RWPE2 (cell line): Measurements from ENCODE around the gene SYT9.
A peak's percentile ranks its signal among the peaks of the same experiment; 100 is the strongest.

Experiments used
- ATAC-seq: fragments of 200-7000 bp; cut with Tn5 transposase; 3 replicates; pipeline ENCODE4 v1.9.1; 2021; ENCODE audit warnings: low read depth
- DNase-seq: peaks from one replicate; pipeline ENCODE4 v3.0.0-alpha.2; 2020; ENCODE audit warnings: low spot score
- H3K27ac ChIP-seq: fragments of 450-650 bp; 2 replicates; pipeline ENCODE4 v1.5.1; 2017; ENCODE audit warnings: mild to moderate bottlenecking; ENCODE audit not compliant: poor library complexity, severe bottlenecking
- H3K27me3 ChIP-seq: fragments of 250-450 bp; sonication (Bioruptor Pico); 2 replicates; pipeline ENCODE4 v1.5.1; 2021; ENCODE audit warnings: mild to moderate bottlenecking, moderate library complexity; ENCODE audit not compliant: insufficient read depth, poor library complexity, severe bottlenecking
- H3K36me3 ChIP-seq: fragments of 250-450 bp; sonication (Bioruptor Pico); 2 replicates; pipeline ENCODE4 v1.5.1; 2020; ENCODE audit warnings: low read depth, mild to moderate bottlenecking, moderate library complexity
- H3K4me1 ChIP-seq: fragments of 250-450 bp; sonication (Bioruptor Pico); 2 replicates; pipeline ENCODE4 v1.5.1; 2021; ENCODE audit warnings: mild to moderate bottlenecking, moderate library complexity; ENCODE audit not compliant: insufficient read depth, poor library complexity, severe bottlenecking
- H3K4me3 ChIP-seq: fragments of 250-450 bp; sonication (Bioruptor Pico); 2 replicates; pipeline ENCODE4 v1.5.1; 2021; ENCODE audit warnings: mild to moderate bottlenecking, moderate library complexity; ENCODE audit not compliant: severe bottlenecking
- H3K9me3 ChIP-seq: fragments of 250-450 bp; sonication (Bioruptor Pico); 2 replicates; pipeline ENCODE4 v1.5.1; 2021; ENCODE audit warnings: mild to moderate bottlenecking, moderate library complexity; ENCODE audit not compliant: severe bottlenecking
- TF ChIP-seq, protein P1 (sequence below): fragments of 450-650 bp; IDR thresholded peaks from one replicate; pipeline ENCODE4 v1.5.1; 2017; ENCODE audit warnings: mild to moderate bottlenecking, moderate library complexity; ENCODE audit not compliant: poor library complexity, severe bottlenecking

The SYT9 gene

DNA sequence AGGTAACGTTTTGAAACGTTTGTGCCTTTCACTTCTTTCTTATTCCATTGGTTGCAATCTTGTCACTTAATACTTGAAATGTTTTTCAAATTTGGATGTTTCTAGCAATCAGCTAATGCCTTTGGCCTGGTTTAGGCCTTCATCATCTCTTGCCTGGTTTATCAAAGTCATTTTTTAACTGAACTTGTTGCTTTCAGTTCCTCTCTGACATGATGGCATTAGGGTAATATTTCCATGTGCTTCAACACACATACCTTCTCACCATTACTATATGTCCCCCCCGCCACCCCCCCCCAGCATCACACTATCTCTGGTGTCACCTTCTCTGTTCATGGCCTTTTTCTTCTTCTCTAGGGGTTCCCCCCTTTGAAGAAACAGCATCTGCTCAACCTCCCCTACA is 1.5 kb upstream of the SYT9 start:
- Histone ChIP-seq H3K4me1 (peaks cover 7% of the 10 kb centered on the region), H3K27ac (no peak overlapping the region), H3K36me3 (no peaks in the 10 kb centered on the region), H3K27me3 (peaks cover 42% of the 10 kb centered on the region), H3K9me3 (no peaks in the 10 kb centered on the region), H3K4me3 (no peak overlapping the region)
- TF ChIP-seq, protein P1, sequence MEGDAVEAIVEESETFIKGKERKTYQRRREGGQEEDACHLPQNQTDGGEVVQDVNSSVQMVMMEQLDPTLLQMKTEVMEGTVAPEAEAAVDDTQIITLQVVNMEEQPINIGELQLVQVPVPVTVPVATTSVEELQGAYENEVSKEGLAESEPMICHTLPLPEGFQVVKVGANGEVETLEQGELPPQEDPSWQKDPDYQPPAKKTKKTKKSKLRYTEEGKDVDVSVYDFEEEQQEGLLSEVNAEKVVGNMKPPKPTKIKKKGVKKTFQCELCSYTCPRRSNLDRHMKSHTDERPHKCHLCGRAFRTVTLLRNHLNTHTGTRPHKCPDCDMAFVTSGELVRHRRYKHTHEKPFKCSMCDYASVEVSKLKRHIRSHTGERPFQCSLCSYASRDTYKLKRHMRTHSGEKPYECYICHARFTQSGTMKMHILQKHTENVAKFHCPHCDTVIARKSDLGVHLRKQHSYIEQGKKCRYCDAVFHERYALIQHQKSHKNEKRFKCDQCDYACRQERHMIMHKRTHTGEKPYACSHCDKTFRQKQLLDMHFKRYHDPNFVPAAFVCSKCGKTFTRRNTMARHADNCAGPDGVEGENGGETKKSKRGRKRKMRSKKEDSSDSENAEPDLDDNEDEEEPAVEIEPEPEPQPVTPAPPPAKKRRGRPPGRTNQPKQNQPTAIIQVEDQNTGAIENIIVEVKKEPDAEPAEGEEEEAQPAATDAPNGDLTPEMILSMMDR: no peak
- ATAC-seq: no peak
- DNase-seq: no peak

DNA sequence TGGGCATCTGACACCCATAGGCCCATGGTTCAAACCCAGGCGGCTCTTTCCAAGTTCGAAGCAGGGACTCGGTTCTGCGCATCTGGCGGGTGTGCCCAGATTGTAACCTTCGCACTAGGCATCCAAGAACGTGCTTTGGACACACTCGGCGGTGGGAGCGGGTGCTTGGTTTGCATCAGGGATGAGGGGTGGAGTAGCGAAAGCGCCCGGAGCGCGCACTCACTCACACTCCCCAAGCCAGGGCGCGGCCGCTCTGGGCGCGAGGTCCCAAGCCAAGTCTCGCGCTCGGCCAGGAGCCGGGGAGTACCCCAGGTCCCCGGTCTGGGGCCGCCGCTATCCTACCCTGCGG is 243 bp upstream of the SYT9 start:
- peaks cover 1% of the 10 kb centered on the region for H3K4me1 ChIP-seq
- H3K27me3 ChIP-seq: peaks cover 47% of the 10 kb centered on the region
- no peaks in the 10 kb centered on the region for H3K36me3 ChIP-seq
- TF ChIP-seq, protein P1: no peak
- H3K9me3 ChIP-seq: no peaks in the 10 kb centered on the region
- H3K4me3 ChIP-seq: peak overlapping the region; percentile 24
- DNase-seq: no peak
- no peak; the same call in 2 of the 3 replicates for ATAC-seq
- H3K27ac ChIP-seq: no peak overlapping the region

DNA sequence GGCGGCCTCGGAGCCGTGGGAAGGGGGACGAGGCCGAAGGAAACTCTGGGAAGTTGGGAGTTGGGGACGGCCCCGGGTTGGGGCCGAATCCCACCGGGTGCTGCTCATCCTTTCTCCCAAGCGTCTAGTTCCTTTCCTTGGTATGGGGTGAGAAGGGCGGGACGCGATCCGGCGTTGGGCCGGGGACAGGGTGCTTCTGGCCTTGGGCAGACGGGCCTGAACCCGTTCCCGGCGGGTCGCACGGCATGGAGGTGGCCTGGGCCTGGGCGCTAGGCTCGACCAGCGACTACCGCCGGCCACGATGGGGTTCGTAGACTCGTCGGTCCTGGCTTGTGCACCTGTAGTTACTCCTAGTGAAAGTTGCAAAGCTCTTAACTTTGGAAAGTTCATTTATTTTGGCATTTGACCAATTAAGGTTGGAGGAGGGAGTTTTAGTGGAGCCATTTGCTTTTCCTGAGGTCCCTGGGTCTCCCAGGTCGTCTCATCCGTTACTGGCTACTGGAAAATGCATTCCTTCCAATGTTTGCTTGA is 1.0 kb downstream of the SYT9 start:
- Histone ChIP-seq H3K36me3 (no peaks in the 10 kb centered on the region), H3K9me3 (no peaks in the 10 kb centered on the region), H3K27me3 (peaks cover 50% of the 10 kb centered on the region), H3K4me1 (no peaks in the 10 kb centered on the region), H3K27ac (no peak overlapping the region), H3K4me3 (no peak overlapping the region)
- TF ChIP-seq, protein P1: no peak
- ATAC-seq (no peak), DNase-seq (peak; percentile 38)

DNA sequence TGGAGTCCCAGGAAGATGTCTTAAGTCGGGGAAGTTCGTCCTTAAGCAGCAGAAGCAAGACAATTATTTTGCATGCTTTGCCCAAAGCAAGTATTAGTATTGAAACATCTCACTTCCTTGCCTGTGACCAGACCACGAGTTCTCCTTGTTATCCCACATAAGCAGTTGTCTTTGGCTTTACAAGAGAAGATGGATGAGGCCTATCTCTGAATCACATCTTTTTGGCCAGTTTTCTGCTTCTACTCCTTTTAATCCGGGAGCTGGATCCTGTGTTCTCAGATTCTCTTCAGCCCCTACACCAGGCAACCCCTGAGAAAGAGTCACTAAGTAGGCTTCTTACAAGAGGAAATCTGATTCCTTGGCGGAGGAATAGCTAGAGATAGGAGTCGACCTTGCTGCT is 2.1 kb downstream of the SYT9 start:
- no peak for DNase-seq
- H3K9me3 ChIP-seq: no peaks in the 10 kb centered on the region
- no peak overlapping the region for H3K4me3 ChIP-seq
- no peaks in the 10 kb centered on the region for H3K36me3 ChIP-seq
- H3K27ac ChIP-seq: no peak overlapping the region
- TF ChIP-seq, protein P1: no peak
- ATAC-seq: no peak
- peaks cover 50% of the 10 kb centered on the region for H3K27me3 ChIP-seq
- no peaks in the 10 kb centered on the region for H3K4me1 ChIP-seq

DNA sequence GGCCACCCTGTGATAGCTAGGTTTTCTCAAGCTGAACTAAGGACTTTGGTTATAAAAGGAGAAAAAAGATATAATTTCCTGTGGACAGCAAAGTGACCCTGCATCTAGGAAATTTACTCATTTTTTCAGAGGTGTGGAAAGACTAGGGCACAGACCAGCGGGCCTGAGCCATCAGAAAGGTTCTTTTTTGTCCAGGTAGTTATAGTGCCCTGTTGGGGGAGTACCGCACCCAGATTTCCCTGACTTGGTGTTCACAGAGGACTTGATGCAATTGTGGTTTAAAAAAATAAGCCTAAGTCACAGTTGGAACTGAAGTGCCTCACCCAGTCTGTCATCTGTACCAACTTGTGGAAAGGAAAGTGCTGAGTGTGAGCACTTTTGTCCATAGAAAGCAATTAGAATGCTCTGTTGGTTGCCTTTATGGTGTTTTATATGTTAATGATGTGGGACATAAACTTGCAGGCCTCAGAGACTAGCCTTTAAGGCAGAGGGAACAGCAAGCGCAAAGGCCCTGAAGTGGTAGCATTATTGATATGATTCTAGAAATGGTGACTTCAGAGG is 3.1 kb downstream of the SYT9 start:
- Histone ChIP-seq H3K27me3 (peaks cover 54% of the 10 kb centered on the region), H3K36me3 (no peaks in the 10 kb centered on the region), H3K9me3 (no peaks in the 10 kb centered on the region), H3K4me1 (no peaks in the 10 kb centered on the region), H3K27ac (no peak overlapping the region), H3K4me3 (no peak overlapping the region)
- ATAC-seq (no peak), DNase-seq (no peak)
- TF ChIP-seq, protein P1: no peak
